NCI-H748 treated with DMSO at 0.1 percent for 48 hours (cell line): ENCODE data around the gene MOCOS.
"Not testable (repeated sequence)": the region's sequence is repeated elsewhere in the genome, so short reads cannot be mapped to it uniquely, and the experiment has no call there.

Experiments
- DNase-seq: peaks from one replicate; lab custom pipeline; 2025; lab: John Stamatoyannopoulos, UW

The MOCOS gene

GRCh38 chr18:36200354-36200771 lies 13.1 kb downstream of the MOCOS start:
- DNase-seq: no peak

DNA sequence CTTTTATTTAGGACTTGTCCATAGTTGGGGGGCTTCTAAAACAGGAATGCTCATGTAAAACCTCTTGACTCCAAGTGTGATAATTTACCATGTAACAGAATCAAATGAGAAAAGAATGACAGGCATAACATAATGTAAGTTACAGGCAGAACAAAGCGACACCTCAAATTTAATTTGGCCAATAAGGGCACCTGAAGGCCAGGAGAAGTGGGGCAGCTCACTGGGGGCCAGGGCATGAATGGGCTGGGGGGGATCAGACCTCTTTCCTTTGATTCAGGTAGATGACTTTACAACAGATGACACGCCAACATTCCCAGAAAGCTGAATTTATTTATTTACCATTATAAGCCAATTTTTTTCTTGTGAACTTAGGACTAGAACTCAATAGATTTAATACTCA lies 14.5 kb downstream of the MOCOS start:
- DNase-seq: no peak

GRCh38 chr18:36203360-36203895 lies 16.1 kb downstream of the MOCOS start:
- DNase-seq: no peak

GRCh38 chr18:36205166-36205565 lies 17.9 kb downstream of the MOCOS start:
- no peak for DNase-seq

DNA sequence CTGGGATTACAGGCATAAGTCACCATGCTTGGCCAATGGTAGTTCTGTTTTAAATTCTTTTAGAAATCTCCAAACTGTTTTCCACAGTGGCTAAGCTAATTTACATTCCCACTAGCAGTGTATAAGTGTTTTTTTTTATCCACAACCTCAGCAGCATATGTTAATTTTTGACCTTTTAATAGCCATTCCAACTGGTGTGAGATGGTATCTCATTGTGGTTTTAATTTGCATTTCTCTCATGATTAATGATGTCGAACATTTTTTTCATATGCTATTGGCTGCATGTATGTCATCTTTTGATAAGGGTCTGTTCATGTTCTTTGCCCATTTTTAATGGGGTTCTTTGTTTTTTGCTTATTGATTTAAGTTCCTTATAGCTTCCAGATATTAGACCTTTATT lies 20.0 kb downstream of the MOCOS start:
- no peak for DNase-seq

DNA sequence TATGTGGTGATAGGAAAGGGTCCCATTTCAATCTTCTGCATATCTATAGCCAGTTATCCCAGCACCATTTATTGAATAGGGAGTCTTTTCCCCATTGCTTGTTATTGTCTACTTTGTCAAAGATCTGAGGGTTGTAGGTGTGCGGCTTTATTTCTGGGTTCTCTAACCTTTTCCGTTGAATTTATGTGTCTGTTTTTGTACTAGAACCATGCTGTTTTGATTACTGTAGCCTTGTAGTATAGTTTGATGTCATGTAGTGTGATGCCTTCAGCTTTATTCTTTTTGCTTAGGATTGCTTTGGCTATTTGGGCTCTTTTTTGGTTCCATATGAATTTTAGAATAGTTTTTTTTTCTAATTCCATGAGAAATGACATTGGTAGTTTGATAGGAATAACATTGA lies 20.7 kb downstream of the MOCOS start:
- not testable (repeated sequence) for DNase-seq

GRCh38 chr18:36211612-36212065 lies 24.3 kb downstream of the MOCOS start:
- no peak for DNase-seq

- no peak for DNase-seq
Measured at GRCh38 chr18:36212301-36213171, 25.2 kb downstream of the MOCOS start.

DNA sequence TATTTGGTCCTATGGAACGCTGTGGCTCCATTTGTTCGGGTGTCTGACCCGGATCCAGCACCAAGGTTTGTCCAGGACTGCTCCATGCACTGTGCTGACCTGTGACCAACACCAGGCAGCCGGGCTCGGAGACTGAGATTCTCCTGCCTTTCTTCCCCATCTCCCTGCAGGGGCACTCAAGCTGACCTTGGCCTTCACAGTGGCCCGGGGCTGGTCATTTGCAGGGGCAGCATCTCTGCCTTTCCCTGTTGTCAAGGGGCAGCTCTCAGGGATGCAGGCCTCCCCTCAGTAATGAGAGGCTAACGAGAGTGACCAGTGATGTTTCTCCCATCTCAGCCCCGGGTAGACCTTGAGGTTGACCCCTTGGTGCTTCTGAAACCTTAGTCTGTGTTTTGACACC lies 27.5 kb downstream of the MOCOS start:
- DNase-seq: no peak

GRCh38 chr18:36215577-36215976 lies 28.3 kb downstream of the MOCOS start:
- no peak for DNase-seq

DNA sequence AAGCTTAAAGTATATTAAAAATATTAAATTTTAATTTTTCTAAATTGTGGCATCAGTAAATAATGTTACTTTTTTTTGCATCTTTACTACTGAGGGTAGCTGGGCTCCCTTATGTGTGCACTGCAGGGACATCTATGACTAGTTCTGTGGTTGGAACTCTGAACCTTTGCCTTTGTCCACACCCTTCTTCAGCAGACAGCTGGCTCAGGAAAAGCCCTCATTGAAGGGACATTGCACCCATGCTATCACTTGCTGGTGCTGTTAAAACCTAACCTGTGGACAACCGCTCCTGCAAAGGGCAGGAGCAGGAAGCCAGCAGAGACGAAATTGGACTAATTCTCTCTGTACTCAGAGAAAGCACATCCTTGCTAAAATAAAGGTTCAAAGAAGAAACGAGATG lies 30.1 kb downstream of the MOCOS start:
- no peak for DNase-seq

DNA sequence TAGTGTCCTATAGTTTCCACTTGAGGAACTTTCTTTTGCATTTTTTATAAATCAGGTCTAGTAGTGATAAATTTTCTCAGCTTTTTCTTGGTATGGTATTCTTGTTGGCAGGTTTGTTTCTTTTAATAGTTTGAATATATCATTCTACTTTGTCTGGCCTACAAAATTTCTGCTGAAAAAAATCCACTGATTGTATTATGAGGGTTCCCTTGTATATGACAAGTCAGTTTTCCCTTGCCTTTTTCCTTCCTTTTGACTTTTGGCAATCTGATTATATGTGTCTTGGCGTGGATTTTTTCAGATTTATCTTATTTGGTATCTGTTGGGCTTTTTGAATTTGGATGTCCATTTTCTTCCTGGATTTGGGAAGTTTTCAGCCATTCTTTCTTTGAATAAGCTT lies 41.9 kb downstream of the MOCOS start:
- DNase-seq: no peak

GRCh38 chr18:36240510-36240909 lies 53.2 kb downstream of the MOCOS start:
- not testable (repeated sequence) for DNase-seq

DNA sequence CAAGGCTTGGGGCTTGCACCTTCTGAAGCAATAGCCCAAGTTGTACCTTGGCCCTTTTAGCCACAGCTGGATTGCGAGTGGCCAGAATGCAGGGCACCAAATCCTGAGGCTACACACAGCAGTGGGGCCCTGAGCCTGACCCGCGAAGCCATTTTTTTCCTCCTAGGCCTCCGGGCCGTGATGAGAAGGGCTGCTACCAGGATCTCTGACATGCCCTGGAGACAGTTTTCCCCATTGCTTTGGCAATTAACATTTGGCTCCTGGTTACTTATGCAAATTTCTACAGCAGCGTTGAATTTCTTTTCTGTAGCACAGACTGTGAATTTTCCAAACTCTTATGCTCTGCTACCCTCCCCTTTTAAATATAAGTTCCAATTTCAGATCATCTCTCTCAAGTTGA lies 54.5 kb downstream of the MOCOS start:
- no peak for DNase-seq

- DNase-seq: no peak
Measured at GRCh38 chr18:36247036-36247435, 59.7 kb downstream of the MOCOS start.

GRCh38 chr18:36249392-36249791 lies 62.1 kb downstream of the MOCOS start:
- DNase-seq: no peak

GRCh38 chr18:36250827-36251226 lies 63.5 kb downstream of the MOCOS start:
- no peak for DNase-seq

DNA sequence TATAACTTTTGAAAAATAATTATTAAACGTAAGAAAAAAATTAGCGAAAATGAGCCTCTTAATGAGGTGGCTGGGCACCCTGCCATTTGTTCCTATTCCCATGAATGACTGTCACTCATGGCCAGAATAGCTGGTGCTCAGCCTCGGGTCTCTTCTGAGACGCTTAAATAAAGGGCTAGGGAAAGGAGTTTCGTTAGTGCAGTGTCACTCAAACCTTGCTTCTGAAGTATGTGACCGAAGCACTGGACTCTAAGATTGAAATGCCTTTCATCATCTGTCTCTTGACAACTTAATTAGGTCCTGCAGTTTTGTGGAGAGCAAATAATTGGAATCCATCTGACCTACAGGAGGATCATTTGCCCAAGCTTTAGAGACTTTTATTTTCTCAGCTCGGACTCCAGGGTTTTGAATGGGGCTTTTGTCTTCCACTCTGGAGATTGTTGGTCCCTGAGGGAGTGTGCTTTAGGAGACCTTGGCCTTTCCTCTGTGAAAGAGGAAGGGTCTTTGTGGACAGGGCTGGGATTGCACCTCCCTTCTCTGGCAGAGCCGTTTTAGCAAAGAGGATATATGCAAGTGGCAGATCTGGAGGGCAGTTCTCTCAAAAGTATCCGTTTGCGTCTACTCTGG lies 67.9 kb downstream of the MOCOS start:
- DNase-seq: no peak

- no peak for DNase-seq
Measured at GRCh38 chr18:36256094-36256493, 68.8 kb downstream of the MOCOS start.

GRCh38 chr18:36262971-36263370 lies 75.7 kb downstream of the MOCOS start:
- DNase-seq: no peak

DNA sequence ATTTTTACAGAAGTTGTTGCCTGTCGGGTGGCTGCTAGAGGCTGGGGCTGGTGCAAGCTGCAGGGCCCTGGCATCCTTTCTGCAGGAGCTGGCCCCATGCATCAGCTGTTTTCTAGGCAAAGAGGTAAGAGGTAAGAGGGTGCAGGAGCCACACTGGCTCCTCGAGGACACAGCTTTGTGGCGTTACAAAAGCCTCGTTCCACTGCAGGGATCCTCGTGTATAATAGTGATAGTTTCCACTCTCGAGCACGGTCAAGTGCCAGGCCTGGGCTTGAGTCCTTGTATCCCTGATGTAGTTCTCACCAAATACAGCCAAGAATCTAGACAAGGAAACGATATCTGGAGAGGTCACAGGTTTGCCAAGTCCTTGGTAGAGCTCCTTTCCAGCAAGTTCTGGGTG lies 77.0 kb downstream of the MOCOS start:
- DNase-seq: no peak

GRCh38 chr18:36265015-36265414 lies 77.7 kb downstream of the MOCOS start:
- DNase-seq: no peak

GRCh38 chr18:36269157-36269556 lies 81.9 kb downstream of the MOCOS start:
- no peak for DNase-seq
